OCI-LY1 (cell line): ENCODE results near the gene KCNJ9.

Experiments
- CTCF ChIP-seq: fragments of 200-600 bp; sonication (generic), shearing (Covaris generic); IDR thresholded peaks from 2 replicates; pipeline ENCODE4 v1.5.1; 2017; ENCODE audit warnings: mild to moderate bottlenecking, antibody characterized with exemption, low read length, moderate library complexity, mixed read lengths
- EZH2 ChIP-seq: fragments of 200-600 bp; sonication (generic), shearing (Covaris generic); IDR thresholded peaks from 2 replicates; pipeline ENCODE4 v1.8.0; 2017; ENCODE audit warnings: borderline replicate concordance, mixed run types, mild to moderate bottlenecking, antibody characterized with exemption, low read length, moderate library complexity, mixed read lengths

DNA sequence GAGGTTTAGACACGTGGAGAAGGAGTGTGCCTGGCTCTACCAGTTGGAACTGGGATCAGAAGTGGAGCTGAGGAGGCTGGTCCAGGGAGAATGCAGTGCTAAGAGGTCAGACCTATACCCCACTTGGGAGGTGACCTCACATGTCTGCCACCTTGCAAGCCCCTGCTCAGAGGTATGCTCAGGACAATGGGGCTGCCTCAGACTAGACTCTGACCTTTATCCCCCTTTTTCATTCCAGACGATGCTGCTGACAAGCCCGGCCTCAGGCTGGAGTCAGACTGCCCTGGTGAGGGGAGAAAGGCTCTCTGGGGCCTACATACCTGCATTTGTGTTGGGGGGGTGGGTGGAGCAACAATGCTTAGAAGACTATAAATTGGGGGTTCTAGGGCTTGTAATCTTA, 16.6 kb upstream of the KCNJ9 start:
- TF ChIP-seq CTCF (no peak), EZH2 (no peak)
